T-helper 1 cell treated with Interleukin-12 subunit alpha and Interleukin-12 subunit beta and Interleukin-4 antibody, amounts not matched to agents 30 ng/mL and 1 ng/mL, for 36 hours (primary cell): ENCODE data around the gene ZNF787. TPM values are rescaled to one million over a fixed set of nuclear protein-coding genes. Genes with fewer than 3 reads are reported as not detected.
"Not testable (repeated sequence)": the region's sequence is repeated elsewhere in the genome, so short reads cannot be mapped to it uniquely, and the experiment has no call there.

Experiments
- intact Hi-C: fragments of 100-400 bp; cut with micrococcal nuclease; formaldehyde crosslinking; loops from one replicate; pipeline ENCODE4 v1.15.1; 2024
- total RNA-seq: library from RNA; stranded (reverse); gene quantifications from 2 replicates; pipeline ENCODE4 v1.2.3, GENCODE V29; 2022

The ZNF787 gene
- total RNA-seq, 1 donor from 2014 or later = 32.4 TPM

- intact Hi-C loops = loop anchor here (5.0 kb wide), 1 partner anchor 35 kb away; the partner anchor contains the start of gene ZNF444
Observed at GRCh38 chr19:56107626-56108351, 13.3 kb downstream of the ZNF787 start.

DNA sequence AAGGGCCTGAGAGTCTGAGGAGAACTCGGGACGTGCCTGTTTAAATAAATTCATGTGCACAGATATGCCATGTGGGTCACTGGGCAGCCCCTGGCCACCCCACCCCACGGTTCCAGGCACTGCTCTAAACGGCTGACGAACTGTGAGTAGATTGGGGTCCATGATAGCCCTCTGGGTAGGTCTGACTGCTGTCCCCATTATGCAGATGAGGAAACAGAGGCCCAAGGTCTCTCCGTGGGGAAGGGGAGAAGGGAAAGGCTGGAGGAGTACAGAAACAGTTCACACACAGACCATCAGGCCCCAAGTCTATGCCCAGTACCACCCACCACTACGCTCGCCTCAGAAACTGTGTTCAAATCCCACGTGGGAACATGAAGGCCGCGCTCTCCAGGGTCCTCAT, 14.1 kb downstream of the ZNF787 start:
- intact Hi-C loops = loop anchor here (5.0 kb wide), 1 partner anchor 35 kb away; the partner anchor contains the start of gene ZNF444

DNA sequence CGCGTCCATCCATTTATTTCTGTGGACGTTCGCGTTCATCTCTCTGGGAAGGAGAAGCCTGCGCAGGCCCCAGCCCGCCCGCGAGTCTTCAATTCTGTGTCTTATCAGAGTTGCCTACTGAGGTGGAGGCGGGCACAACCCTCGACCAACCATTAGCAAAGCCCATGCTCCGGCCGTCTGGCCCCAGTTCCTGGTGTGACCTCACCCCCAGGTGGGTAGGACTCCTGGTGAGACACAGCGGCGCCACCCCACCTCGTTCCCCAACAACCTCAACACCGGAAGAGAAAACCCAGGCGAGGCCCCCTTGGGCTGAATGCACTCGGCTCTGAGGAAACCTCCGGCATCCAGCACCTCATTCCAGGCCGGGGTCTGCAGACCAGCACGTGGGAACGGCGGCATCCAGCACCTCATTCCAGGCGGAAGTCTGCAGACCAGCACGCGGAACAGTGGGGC, 14.7 kb downstream of the ZNF787 start:
- intact Hi-C loops = loop anchor here (5.0 kb wide), 1 partner anchor 36 kb away; the partner anchor contains the start of gene ZNF444

GRCh38 chr19:56105831-56106396, 15.2 kb downstream of the ZNF787 start:
- intact Hi-C loops = loop anchor here (1.0 to 5.0 kb wide), 3 partner anchors 36 to 227 kb away; partner anchors contain the start of gene ZNF444

DNA sequence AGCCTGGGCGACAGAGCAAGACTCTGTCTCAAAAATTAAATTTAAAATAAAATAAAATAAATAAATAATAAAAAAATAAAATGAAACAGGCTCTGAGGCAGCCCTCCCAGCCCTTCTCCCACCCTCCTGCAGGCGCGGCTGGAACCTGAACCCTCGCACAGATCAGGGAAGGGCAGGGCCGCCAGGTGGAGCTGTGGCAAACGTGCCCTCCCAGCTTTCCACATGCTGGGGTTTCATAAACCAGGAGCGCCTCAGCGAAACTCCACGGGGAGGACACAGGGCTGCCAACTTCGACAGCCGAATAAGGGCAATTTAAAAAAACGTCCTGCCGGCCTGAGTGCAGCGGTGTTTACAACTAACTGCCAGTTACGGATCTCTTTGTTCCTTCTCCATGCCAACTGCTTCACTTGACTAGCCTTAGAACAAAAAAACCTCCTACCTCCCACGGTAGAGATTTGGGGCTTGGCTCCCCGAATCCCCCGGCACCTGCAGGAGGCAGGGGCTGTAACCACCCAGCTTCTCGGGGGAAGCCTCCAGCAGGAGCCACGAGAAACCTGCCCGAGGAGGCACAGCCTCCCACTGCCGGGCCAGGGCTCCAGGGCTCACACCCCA, 15.9 kb downstream of the ZNF787 start:
- intact Hi-C loops = loop anchor here (1.0 to 5.0 kb wide), 3 partner anchors 37 to 228 kb away; partner anchors contain the start of gene ZNF444

DNA sequence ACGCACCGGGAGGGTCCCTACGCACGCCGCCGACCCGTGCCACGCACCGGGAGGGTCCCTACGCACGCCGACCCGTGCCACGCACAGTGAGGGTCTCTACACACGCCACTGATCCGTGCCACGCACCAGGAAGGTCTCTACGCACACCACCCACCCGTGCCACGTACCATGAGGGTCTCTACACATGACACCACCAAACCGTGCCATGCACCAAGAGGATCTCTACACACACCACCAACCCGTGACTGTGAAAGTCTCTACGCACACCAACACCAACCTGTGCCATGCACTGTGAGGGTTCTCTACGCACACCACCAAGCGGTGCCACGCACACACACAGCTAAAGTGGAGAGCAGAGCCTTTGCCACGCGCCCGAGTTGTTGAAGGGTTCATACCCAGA, 16.7 kb downstream of the ZNF787 start:
- intact Hi-C loops = no loop called here

DNA sequence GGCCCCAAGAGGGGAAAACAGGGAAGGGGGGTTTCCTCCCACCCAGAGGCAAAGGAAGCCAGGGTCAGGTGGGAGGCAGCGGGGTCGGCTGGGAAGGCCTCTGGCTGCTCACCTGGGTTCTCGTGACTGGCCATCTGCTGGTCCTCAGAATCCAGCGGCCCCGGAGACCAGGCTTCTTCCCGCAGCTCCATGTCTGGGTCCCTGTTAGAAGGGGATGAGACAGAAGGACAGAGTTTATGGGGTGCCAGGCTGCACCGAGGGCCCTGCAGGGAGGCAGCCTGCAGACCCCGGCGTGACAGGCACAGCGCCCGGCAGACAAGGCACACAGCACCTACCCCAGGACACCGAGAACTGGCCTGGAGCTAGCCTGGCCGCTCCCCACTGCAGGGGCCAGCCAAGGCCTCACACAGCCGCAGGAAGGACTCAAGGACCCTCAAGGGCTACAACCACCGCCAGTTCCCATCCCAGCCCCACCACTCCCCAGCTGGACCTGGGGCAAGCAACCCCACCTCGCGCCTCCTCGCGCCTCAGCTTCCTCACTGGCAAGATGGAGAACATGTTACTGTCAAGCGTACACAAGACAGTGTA, 18.0 kb downstream of the ZNF787 start:
- intact Hi-C loops = no loop called here

DNA sequence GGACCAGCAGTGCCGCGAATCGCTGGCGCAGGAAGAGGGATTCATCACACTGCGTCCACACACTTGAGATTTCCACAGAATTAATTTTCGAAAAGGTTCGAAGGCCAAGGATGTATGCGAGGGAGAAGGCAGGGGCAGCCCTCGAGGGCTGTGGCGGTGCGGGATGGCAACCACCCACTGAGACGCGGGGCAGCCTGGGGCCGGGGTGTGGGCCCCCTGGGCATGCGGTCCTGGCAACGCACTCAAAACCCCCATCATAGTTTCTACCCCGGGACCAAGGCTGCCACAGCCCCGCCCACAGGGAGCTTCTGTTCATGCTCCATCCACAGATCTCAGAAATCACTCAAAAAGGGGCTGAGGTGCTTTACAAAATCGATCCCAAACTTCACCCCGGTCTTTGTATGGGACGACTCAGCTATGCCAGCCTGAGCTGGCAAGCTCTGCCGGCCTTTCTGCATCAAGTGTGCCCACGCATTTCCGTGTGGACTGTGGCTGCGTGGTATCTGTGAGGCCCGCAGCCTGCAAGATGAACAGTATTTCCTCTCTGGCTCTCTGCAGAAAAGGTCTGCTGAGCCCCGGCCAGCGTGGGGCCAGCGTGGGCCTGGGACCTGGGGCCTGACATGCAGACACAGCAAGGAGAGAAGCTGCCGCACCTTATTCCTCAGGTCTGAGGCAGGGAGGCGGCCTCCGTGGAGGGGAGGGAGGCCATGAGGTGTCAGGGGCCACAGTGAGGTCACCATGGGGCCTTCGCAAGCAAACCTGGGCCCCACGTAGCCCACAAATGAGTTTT, 19.2 kb downstream of the ZNF787 start:
- intact Hi-C loops = no loop called here

DNA sequence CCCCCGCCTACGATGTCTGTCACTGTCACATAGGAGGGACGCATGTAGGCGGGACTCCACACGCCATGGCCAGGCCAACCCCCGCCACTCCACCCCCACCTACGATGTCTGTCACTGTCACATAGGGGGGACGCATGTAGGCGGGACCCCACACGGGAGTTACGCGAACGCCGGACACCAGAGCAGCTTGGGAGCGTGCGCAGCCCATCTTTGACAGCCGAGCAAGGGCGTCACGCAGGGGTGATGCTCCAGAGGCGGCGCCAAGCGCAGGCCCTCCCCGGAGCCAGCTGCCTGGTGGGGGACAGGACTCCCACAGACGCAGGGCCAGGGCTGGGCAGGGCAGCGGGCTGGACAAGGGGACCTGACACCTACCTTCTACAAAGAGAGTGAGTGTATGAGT, 20.0 kb downstream of the ZNF787 start:
- intact Hi-C loops = no loop called here

DNA sequence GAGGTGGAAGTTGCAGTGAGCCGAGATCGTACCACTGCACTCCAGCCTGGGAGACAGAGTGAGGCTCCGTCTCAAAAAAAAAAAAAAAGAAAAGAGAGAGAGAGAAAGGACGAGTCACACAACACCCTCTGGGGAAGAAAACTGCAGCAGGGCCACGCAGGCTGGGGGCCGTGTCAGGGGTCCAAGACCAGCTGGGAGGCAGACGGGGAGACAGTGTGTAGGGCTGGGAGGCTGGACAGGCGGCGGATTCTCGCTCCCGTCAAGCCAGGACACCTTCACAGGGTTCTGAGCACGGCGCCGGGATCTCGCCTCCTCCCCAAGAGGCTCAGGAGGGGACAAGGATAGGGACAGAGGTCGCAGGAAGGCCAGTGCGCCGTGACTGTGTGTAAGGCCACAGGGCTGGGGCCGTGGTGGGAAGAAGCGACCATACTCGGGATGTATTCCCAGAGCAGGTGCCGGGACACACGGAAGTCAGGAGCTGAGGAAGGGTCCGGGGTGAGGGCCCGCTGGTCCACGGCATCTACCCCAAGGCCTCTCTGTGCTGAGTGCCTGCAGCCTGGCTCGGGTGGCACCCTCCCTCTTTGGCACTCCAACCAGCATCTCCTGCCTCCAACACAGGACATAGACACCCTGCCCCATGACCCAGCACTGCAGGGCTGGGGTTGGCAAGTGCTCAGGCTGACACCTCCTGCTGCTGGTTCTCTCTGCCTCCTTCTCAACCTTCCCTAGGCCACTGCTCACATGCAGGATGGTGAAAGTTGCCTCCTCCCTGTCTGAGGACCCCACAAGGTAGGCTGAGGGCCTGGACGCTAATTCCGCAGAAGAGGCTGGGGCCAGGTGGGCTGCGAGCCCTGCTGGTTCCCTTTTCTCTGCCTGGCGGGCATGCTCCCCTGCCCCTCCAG, 21.2 kb downstream of the ZNF787 start:
- intact Hi-C loops = no loop called here

- intact Hi-C loops = no loop called here
Observed at GRCh38 chr19:56098731-56099568, 22.1 kb downstream of the ZNF787 start.

GRCh38 chr19:56098237-56098636, 22.9 kb downstream of the ZNF787 start:
- intact Hi-C loops = not testable (repeated sequence)

- intact Hi-C loops = no loop called here
Observed at GRCh38 chr19:56097776-56098175, 23.3 kb downstream of the ZNF787 start.

DNA sequence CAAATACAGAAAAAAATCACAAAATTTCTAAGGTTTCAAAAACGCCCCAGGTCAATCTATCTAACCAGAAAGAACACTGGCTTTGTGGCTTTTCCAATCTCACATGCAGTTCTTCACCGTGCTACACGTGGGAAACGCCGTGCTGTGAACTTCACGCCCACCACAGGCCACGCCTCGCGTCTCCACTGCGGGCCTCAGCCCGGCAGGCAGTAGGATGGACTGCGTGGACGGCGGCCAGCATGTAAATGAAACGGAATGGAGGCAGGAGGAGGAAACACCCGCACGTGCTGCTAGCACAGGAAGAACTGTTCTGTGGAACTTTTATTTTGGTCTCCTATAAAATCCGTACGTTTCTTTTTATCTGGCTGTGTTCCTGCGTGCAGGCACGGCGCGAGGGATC, 23.8 kb downstream of the ZNF787 start:
- intact Hi-C loops = no loop called here

DNA sequence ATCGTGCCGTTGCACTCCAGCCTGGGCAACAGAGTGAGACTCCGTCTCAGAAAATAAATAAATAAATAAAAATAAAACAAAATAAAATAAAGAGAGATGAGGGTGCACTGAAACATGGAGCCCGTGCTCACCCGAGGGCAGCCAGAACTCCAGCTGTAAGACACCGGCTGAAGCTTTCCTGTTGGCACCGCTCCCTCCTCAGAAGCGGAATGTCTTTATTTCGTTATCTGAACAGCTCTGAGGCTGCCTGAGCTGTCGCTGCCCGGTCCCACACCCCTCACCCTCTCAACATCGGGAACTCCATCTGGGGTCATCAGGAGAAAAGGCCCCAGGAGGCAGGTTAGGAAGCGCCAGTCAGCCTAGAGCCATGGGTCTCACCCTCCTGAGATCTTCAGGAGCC, 24.4 kb downstream of the ZNF787 start:
- intact Hi-C loops = no loop called here

DNA sequence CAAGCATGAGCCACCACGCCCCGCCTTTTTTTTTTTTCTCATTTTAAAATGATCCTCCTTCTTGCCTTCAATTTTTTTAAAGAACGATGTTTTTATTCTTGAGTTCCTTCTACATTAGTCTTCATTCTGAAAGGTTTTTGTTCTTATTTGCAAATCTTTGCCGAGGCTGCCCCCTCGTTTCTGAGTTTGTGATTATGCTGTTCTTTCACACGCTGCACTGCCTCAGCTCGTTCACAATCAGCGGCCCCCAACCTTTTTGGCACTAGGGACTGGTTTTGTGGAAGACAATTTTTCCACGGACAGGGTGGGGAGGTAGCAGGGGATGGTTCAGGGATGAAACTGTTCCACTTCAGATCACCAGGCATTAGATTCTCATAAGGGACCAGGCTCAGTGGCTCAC, 26.6 kb downstream of the ZNF787 start:
- intact Hi-C loops = no loop called here

GRCh38 chr19:56092685-56093631, 28.1 kb downstream of the ZNF787 start:
- intact Hi-C loops = no loop called here
